ENCODE measurements around the gene CTDP1.

DNA sequence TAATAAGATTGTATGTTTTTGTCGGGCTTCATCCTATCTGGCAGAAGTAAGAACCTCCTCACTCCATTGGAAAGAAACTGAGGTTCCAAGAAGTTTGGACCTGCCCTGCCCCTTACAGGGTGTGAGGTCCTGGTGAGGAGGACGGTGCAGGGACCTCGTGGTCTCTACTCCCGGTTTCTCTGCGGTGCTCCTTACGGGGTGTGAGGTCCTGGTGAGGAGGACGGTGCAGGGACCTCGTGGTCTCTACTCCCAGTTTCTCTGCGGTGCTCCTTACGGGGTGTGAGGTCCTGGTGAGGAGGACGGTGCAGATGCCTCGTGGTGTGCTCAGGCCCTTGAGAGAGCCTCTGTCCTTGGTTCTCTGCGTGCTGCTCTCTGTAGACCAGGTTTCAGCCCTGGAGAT lies 5.2 kb downstream of the CTDP1 start:
- TF ChIP-seq, protein P1, sequence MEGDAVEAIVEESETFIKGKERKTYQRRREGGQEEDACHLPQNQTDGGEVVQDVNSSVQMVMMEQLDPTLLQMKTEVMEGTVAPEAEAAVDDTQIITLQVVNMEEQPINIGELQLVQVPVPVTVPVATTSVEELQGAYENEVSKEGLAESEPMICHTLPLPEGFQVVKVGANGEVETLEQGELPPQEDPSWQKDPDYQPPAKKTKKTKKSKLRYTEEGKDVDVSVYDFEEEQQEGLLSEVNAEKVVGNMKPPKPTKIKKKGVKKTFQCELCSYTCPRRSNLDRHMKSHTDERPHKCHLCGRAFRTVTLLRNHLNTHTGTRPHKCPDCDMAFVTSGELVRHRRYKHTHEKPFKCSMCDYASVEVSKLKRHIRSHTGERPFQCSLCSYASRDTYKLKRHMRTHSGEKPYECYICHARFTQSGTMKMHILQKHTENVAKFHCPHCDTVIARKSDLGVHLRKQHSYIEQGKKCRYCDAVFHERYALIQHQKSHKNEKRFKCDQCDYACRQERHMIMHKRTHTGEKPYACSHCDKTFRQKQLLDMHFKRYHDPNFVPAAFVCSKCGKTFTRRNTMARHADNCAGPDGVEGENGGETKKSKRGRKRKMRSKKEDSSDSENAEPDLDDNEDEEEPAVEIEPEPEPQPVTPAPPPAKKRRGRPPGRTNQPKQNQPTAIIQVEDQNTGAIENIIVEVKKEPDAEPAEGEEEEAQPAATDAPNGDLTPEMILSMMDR (conservative IDR thresholded peaks at IDR 0.05 in 1 of 2, IDR thresholded peaks at IDR 0.05 in 1 of 2; ENCODE audit: extremely low read depth in 1 of 2, insufficient read depth in 1 of 2, low read depth in 1 of 2, low read length in 2 of 2), result no peak
- TF ChIP-seq EZH2 (IDR thresholded peaks at IDR 0.05; ENCODE audit: borderline replicate concordance, low read length), result no peak

Data from mammary epithelial cell (primary cell).